HG02885 (cell line): ENCODE data around the gene KLF7.
A peak's percentile ranks its signal among the peaks of the same experiment; 100 is the strongest.

ENCODE experiments used
- ATAC-seq: cut with Tn5 transposase; IDR thresholded peaks from one replicate; pipeline ENCODE4 v1.9.1; 2021; ENCODE audit warnings: mild to moderate bottlenecking; ENCODE audit not compliant: unreplicated experiment, poor library complexity

Gene KLF7

DNA sequence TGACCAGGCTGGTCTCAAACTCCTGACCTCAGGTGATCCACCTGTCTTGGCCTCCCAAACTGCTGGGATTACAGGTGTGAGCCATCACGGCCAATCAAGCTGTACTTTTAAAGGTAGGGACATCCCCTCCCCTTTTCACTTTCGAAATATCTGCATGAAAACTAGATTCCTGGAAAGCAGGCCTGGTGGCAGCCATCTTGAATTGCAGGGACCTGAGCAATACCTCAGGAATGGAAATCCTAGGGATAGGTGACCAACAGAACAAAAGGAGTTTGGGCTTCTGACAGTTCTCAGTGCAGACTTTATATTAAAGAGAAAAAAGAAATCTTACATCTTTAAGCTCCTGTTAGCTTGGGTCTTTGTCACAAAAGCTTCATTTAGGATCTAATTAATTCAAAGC lies 62.6 kb downstream of the KLF7 start:
- ATAC-seq: no peak

DNA sequence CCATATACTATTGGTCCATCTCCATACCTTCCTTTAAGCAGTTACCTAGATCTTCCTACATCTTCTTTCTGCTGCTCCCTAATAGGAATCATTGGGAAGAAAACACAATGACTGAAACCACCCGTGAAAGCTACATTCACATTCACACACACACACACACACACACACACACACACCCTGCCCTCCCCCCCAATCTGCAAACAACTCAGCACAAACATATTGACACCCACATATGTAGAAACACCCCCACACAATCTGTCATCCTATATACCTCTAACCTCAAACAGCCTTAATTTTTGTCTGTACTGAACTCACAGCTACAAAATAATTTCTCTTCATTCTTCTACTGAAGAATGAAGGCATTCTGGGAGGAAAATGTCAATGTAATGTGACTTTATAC lies 63.8 kb downstream of the KLF7 start:
- no peak for ATAC-seq

DNA sequence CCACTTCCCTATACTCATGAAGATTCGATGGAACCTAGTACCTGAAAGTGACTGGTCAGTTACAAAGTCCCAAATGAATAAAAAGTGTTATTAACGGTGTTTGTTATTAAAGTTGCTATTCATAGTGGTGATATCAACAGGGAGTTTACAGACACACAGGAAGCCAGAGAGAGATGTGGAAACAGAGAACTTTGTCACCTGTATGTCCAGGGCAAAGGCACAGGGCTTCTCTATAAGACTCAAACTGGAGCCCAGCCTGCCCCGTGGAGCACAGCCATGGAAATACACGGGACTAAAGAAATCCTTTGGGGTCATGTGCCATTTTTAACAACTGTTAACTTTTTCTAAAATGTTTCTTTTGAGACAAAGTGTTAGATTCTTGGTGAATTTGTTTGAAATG lies 68.5 kb downstream of the KLF7 start:
- ATAC-seq: no peak

DNA sequence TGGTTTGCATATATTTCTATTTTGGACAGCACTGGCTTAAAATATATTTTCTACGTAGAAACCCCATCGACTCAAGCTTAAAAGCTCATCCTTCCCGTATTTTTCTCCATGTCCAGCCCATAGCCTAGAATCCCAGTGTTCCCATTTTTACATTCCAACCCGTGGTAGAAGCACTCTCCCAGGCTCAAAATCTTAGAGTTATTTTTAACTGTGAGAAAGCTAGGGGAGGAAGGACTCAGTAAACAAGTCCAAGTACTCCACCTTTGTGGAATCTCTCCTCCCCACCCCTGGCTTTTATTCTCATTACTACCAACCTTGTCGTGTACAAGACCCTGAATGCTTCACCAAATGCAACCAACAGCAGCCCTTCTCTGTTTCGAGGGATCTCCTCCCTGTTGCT lies 69.8 kb downstream of the KLF7 start:
- no peak for ATAC-seq

DNA sequence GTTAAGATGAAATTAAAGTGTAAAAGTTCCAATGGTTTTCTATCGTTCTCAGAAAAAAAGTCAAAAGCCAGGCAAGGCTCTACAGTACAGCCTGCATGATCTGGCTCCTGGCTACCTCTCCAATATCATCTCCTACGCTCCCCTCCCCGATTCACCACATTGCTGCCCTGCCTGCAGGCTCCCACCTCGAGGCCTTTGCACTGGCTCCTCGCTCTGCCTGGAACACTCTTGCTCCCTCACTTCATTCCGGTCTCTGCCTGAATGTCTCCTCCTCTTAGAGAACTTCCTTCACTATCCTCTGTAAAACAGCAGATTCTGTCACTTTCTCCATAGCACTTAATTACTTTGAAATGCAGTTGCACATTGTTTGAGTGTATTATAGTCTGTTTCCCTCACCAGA lies 72.5 kb downstream of the KLF7 start:
- ATAC-seq: no peak

DNA sequence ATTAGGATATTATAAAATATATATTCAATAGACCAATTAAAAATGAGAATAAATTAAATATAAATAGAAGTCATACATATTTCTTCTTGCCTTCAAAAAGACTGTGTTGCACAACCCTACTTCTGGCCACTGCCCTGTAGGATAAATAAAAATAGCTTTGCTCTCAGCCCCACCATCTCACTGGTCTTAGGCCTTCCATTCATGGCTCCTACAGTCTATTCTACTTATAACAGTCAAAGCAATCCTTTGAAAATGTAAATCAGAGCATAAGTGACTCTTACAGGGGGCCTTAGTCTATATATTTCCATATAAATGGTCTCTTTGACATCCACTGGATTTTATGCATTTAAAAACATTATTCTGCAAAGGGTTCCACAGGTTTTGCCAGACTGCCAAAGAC lies 72.9 kb downstream of the KLF7 start:
- no peak for ATAC-seq

DNA sequence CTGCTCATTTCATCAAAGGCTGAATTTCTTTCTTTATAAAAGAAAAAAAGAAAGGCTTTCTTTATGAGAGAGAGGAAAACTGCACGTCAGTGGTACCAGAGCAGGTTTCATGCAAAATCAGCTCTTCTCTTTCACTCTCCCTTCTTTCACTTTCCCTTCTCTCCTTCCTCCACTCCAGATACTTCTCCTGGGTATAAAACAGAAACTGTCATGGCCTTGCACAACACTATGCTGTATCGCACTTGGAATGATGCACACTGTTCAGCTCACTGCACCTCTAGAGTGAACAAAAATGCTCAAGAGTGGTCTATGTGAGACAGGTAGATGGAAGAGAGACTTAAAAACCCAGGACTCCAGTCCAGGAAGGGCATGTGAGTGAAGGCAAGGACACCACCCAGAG lies 73.8 kb downstream of the KLF7 start:
- no peak for ATAC-seq

DNA sequence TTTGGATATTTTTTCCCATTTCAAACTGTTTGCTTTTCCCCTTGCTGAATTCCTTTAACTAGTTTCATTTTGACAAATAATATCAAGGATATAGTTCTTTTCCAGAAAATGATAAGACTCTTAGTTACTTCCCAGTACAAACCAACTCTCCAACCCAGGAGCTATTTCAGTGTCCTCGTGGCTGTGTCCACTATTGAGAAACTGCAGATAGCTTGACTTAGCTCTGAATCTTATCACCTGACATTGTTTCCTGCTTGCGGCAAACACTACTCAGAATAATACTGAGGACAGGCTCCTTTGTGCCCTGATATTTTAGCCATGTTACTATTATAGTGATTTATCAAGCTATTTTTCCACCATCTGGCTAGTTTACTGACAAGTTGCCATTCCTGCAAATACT lies 74.6 kb downstream of the KLF7 start:
- no peak for ATAC-seq

DNA sequence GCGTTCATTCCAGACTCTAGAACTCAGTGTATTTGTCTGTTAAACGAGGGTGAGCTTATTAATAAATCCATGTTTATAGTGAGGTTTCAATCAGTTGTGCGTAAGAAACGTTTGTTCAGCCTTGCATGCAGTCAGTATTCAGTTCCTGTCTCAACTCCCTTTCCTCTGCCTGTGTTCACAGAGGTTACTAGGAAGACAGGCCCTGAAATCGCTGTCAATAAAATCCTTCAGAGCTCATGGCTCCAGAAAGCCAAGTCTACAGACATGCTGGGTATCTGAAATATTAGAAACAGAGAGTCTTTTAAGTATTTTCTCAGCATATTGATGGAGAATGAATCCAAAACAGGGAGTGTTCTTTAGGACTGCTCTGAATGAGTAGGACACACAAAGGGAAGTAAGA lies 75.4 kb downstream of the KLF7 start:
- no peak for ATAC-seq

DNA sequence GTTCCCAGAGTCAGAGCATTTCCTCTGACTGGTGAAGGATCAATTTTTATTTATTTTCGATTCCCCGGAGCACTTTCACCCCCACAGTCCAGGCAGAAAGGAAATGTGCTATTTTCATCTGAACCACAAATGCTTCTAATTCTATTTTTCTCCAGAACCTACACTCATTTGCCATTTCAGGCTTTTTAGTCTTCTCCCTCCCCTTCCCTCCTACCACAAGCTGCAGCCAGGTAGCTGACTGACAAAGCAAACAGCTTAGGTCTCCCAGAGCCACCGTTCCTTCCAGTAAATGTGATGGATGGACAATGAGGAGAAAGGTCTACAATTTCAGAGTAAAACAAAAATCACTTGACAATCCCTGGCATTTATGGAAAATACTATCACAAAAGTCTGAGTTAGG lies 76.9 kb downstream of the KLF7 start:
- no peak for ATAC-seq

DNA sequence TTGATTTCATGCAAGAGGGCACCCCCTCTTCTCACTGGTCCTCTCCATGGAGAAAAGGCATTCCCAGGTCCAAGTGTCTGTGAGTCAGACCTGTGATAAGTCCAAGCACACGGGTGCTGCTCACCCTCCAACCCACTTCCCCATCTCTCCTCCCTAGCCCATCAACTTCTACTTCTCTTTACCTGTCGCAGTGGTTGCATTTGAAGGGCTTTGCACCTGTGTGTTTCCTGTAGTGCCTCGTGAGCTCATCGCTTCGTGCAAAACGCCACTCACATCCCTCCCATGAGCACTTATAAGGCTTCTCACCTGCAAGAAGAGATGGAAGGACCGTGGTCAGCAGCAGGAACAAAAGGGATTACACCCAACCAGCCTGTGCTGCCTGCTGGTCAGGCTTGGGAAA lies 77.5 kb downstream of the KLF7 start:
- ATAC-seq: no peak

DNA sequence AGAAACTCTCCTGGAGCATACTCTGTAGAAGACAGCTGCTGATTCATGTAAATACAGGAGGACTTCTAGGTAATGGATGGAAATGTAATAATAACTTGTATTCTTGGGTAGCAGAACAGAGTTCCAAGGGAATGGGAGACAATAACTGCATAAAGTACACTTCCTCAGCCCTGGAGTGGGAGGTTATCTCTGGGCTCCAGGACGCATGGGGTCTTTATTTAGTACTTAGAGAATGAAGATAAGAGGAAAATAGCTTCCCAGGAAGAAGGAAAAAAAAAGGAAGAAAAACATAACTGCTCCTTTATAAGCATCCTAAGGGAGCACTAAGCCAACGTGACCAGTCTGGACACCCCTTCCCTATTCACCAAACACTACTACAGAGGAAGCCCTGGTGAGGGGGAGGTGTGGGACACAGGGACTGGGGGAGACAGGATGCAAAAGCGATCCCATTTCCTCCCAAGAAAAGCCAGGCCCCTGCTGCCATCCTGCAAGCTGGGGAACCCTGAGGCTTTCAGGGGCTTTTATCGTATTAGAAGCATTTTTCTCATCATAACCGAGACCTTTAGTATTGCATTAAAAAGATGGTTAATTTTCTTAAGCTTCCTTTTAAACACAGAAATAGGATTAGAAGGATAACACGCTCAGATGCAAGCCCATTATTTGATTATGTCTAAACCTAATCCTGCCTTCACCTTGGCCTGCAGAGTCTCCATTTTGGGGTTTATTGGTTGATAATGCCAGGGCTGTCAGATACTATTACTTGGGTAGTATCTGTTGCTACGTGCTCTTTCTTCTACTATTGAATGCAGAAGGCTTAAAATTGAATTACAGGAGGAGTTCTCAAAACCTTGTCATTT lies 78.5 kb downstream of the KLF7 start:
- ATAC-seq: no peak

DNA sequence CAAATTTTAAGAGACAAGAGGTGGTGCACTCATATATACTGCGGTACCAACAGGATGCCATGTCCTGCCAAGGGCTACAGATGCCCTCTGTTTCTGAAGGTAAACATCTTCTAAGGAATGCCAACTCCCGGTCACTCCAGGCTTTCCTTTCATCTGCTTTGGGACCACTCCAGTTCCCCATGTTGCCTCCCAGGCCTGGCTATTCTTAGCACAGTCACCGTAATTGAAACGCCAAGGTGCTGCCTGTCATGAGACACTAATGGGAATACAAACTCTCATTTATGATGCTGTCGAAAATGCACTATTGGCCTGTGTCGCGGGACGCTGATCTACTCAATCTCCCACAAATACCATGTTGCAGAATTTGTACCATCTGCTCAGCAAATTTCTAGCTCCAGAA lies 79.6 kb downstream of the KLF7 start:
- ATAC-seq: no peak

DNA sequence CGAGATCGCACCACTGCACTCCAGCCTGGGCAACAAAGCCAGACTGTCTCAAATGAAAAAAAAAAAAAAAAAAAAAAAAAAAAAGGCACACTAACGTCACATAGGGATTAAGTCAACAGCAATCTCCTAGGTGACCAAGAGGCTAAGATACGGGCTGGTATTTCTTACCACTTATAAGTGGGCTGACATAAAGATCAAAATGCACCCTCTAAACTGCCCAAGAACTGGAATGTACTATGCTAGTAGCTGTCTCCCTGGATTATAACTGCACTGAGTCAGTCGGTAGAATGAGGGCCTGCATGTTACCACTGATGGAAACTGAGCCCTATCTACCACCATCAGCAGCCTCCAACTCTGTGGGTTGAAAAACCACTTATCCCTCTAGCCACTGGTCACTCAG lies 80.6 kb downstream of the KLF7 start:
- ATAC-seq: no peak

DNA sequence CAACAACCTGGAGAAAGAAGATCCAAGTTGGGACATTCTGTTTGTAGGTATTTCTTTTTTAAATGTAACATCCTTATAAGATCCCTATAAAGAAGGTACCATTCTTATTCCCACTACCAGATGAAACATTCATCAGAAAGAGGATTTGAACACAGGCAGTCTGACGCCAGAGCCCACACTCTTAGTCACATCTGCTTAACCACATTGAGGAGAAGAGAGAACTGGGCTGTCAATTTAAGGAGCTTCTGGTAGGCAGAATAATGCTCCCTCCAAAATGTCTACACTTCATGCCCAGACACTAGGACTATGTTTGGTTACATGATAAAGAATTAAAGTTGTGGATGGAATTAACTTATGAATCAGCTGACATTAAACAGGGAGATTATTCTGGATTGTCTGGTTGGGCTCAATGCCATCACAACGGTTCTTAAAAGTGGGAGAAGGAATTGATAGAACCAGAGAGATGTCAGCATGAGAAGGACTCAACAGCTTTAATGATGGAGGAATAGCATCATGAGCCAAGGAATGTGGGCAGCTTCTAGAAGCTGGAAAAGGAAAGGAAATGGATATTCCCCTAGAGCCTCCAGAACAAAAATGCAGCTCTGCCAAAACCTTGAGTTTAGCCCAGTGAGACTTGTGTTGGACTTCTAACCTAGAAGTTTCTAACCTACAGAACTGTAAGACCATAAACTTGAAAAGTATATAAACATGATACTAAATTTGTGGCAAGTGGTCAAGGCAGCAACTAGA lies 82.2 kb downstream of the KLF7 start:
- ATAC-seq: no peak

DNA sequence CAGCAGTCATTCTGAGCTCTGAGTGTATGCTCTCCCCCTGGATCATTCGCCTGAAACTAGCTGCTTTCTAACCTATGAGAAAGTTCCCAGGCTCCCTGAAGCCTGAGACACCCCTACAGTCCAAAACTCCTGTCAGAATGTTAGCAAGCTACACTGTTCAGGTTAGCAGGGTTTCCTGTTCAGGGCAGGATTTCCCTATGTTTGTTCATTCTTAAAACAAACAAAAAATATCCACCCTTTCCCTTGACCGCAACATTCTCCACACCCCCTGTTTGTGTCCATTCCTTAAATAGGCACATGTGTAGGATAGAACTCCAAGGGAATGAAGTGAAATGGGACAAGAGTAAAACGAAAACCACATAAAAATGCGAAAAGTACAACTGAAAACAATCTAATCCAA lies 83.1 kb downstream of the KLF7 start:
- no peak for ATAC-seq

DNA sequence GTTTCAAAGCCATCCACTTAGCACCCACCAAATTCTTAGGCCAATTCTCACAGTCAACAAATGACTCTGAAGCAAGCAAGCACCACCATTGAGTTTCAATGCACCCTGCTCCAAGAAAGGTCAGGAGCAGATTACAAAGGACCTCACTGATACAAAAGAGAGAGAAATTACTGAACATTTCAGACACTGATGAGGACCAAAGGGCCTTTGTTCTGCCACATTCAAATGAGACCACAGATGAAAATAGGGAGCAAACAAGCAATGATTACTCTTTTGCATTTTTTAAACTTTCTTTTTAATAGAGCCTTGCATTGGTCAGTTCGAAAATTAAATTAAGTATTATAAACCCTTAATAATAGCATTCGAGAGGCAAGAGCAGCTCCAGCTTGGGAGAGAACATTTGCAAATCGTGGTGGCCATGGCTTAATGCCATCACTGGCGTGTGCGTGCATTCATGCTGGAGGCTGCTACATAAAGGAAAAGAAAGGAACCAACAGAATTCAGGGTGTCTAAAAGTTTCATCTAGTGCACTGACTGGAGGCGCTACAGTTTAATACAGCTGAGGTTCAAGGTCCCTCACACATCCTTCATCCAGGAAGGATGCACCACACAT lies 87.5 kb downstream of the KLF7 start:
- ATAC-seq: no peak

DNA sequence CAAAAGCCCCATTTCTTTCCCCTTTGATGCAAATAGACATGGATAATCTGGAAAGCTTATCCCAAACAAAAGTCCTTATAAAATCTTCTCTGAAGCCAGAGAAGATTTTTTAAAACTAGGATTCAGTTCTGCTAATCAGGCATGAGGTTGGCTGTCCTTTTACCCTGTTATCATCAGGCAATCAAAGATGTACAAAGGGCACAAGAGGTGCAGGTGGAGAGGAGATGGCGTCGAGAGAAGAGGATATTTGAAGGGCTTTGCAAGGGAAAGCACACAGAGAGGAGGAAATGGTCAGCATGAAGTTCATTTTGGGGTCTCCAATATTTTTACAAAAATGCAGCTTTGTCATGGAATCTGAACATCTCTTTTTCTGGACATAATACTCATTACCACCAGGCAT lies 88.5 kb downstream of the KLF7 start:
- ATAC-seq: no peak

DNA sequence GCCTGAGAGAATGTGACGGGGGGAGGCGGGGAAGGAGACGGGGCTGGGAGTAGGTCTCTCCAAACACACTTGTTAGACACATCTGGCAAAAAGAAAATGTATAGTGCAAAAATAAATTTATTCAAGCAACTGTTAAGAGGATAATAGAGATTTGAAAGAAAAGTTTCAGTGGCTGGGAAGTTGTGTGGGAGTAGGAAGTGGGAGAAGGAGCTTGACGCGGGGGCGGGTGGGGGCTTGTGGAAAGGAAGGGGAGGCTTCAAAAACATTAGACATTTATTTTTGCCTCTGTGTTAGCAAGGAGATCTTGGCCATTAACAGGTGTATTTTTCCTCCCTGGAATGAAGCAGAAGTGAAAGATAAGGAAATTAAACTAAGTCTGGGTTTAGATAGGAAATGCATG lies 90.3 kb downstream of the KLF7 start:
- no peak for ATAC-seq

DNA sequence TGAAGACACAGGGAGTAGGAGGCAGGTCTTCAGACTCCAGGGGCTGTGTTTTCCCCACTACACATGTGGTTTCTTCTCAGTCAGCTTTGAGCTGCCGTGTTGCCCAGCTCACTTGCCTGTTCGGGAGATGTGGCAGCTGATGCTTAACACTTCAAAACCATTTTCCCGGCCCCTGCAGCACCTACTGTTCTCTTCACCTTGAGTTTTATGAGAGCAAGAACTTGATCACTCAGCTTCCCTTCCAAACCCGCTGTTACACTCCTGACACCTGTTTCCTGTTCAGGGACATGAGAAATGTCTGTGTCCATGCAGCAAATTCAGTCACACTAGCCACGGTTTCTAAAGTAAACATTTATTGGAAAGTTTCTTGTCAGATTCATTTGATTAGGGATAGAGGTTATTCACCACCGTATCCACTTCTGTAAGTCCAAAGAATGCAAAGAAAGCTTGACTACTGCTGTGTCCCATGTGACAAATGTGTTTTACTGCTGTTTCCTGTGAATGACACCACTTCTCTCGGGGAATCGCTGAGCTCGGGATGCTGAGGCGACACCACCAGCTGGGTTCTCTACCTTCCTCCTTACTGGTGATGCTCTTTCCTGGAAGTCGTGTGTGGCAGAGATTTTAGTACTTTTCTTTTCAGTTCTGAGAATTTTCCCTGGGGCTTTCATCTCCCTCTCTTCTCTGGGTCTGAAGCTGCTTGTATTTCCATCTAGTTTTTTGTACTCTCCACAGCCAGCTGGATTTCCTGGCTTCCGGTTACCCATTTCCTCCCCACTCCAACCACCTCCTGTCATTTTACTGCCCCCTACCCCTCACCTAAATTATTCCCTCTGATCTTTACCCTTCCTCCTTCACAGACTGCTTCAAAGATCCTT lies 91.7 kb downstream of the KLF7 start:
- ATAC-seq: peak; percentile 45

DNA sequence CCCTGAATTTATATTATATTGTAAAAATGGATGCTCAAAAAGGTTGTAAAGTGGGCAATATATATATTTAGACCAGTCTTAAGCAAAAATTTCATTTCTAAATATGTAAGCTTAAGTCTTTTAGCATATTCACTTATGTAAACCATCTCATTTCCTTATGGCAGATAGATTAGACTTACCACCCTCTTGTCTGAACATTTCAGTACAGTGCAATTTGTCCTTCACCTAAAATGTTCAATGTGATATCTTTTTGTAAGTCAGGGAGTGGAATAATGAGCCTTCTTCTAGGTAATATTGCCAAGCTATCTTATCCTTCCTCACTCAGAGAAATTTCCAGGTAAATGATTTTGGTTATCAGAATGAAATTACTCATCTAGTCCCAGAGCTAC lies 92.3 kb downstream of the KLF7 start:
- peak; percentile 9 for ATAC-seq
